Measurements from ENCODE around the gene PTPRM. TPM values are rescaled to one million over a fixed set of nuclear protein-coding genes. Genes with fewer than 3 reads are reported as not detected.

PTPRM gene
- total and polyA plus RNA-seq, 2 experiments from 2014 or later = 1.6 to 5.3 TPM

GRCh38 chr18:8241731-8242130, 674.6 kb downstream of the PTPRM start:
- Histone ChIP-seq H4K20me1 (replicated peaks; ENCODE audit: insufficient read depth) (no peaks in the 10 kb centered on the region), H3F3A (replicated peaks; ENCODE audit: low read depth) (no peaks in the 10 kb centered on the region), H3K4me2 (no peak overlapping the region), H3K79me2 (replicated peaks; ENCODE audit: insufficient read depth) (no peaks in the 10 kb centered on the region), H3K4me3 (no peak overlapping the region), H3K9me2 (ENCODE audit: insufficient read depth) (0 out of 2 replicates have a peak, but pooled peaks cover 3% of the 10 kb centered on the region), H3K27ac (ENCODE audit: low read depth) (no peak overlapping the region), H3K4me1 (ENCODE audit: insufficient read depth) (peaks cover 11% of the 10 kb centered on the region; the same call in 1 of the 2 replicates), H3K36me3 (ENCODE audit: insufficient read depth) (no peaks in the 10 kb centered on the region), H3K27me3 (ENCODE audit: insufficient read depth) (no peaks in the 10 kb centered on the region), H2AFZ (peak overlapping the region; percentile 4; the same call in 1 of the 2 replicates)
- DNase-seq (ENCODE audit: low spot score) (no peak), ATAC-seq (no peak)
- no peak overlapping the region for H3K27ac Mint-ChIP-seq
- H3K27me3 Mint-ChIP-seq (ENCODE audit: insufficient read depth, low read depth, poor library complexity) = no peaks in the 10 kb centered on the region
- no peaks in the 10 kb centered on the region for H3K9me3 Mint-ChIP-seq
- no peak overlapping the region for H3K4me3 Mint-ChIP-seq
- H3K4me1 Mint-ChIP-seq = peaks cover 6% of the 10 kb centered on the region; the same call in 2 of the 3 replicates
- peaks cover 8% of the 10 kb centered on the region; the same call in 2 of the 3 replicates for H3K36me3 Mint-ChIP-seq (ENCODE audit: low read depth)
- TF ChIP-seq JUNB (IDR thresholded peaks at IDR 0.05; ENCODE audit: unreplicated experiment) (no peak), EZH2phosphoT487 (IDR thresholded peaks at IDR 0.05; ENCODE audit: unreplicated experiment) (no peak), STAT1 (IDR thresholded peaks at IDR 0.05; ENCODE audit: unreplicated experiment) (no peak), REST (IDR thresholded peaks at IDR 0.05; ENCODE audit: unreplicated experiment) (no peak), ZNF462 (CRISPR knock-in tag; IDR thresholded peaks at IDR 0.05) (no peak), ZNF331 (CRISPR knock-in tag; IDR thresholded peaks at IDR 0.05; ENCODE audit: low read depth) (no peak), NANOG (IDR thresholded peaks at IDR 0.05; ENCODE audit: borderline replicate concordance) (no peak), POLR2AphosphoS5 (IDR thresholded peaks at IDR 0.05; ENCODE audit: low read depth) (no peak), CREB1 (CRISPR knock-in tag; IDR thresholded peaks at IDR 0.05; ENCODE audit: low read depth) (no peak)
